HEK293T (cell line): ENCODE results near the gene SPAG16.

ENCODE experiments used
- FOXM1 ChIP-seq: fragments of 450-650 bp; IDR thresholded peaks from 2 replicates; pipeline ENCODE4 v1.6.1; 2017; ENCODE audit warnings: mild to moderate bottlenecking, borderline replicate concordance
- LEF1 ChIP-seq: fragments of 450-650 bp; IDR thresholded peaks from 2 replicates; pipeline ENCODE4 v1.6.1; 2017; ENCODE audit warnings: mild to moderate bottlenecking, borderline replicate concordance
- SP1 ChIP-seq: fragments of 450-650 bp; IDR thresholded peaks from 2 replicates; pipeline ENCODE4 v1.6.1; 2017

DNA sequence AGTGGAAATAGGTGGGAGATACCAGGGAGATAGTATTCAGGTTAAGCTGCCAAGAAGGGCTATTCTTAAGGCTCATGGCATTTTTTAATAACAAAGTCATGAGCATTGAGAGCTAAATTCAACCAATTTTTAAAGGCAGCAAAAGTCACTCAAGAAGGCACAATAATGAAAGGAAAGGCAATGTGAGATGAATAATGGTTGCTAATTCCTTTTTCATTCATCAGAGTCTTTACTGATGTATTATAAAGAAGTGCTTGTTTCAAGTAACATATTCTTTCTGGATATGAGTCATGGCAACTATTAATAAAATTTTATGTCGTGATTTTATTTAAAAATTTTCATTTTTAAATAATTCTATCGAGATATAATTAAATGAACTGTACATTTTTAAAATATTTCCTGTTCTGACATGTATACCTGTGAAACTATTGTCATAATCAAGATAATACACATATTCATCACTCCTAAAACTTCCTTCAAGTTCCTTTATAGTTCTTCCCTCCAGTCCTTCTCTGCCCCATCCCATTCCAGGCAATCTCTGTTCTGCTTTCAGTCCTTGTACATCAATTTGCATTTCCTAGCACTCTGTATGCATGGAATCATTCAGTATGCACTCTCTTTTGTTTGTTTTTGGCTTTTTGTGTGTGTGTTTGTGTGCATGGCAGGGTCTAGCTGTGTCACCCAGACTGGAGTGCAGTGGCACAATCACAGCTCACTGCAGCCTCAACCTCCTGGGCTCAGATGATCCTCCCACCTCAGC is 1167.4 kb downstream of the SPAG16 start:
- no peak for TF ChIP-seq SP1
- no peak for TF ChIP-seq LEF1
- no peak for TF ChIP-seq FOXM1
